OCI-M2 (cell line): Measurements from ENCODE around the gene LYVE1.
"Not testable (repeated sequence)": the region's sequence is repeated elsewhere in the genome, so short reads cannot be mapped to it uniquely, and the experiment has no call there.

Experiments used
- DNase-seq: peaks from one replicate; lab custom pipeline; 2025; ENCODE audit not compliant: unreplicated experiment; lab: John Stamatoyannopoulos, UW

The LYVE1 gene, protein sequence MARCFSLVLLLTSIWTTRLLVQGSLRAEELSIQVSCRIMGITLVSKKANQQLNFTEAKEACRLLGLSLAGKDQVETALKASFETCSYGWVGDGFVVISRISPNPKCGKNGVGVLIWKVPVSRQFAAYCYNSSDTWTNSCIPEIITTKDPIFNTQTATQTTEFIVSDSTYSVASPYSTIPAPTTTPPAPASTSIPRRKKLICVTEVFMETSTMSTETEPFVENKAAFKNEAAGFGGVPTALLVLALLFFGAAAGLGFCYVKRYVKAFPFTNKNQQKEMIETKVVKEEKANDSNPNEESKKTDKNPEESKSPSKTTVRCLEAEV

DNA sequence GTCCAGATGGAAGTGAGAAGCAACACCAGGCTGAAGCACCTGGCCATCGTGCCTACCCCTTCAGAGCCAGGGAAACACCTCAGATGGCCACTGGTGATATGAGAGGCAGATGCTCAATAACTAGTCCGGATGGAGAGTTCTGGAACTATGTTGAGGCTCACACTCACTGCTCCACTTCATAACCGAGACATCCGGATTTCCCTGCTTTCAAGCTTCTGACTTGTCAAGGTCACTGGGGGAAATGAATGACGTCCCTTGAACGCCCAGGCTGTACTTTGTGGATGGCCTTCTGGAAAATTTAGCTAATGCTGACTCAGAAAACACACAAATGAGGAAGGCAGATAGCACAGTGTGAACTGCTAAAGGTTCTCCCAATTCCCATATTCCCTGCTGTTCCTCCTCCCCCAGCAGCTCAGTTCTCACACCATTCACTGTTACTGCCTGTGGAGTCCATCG, at the start of gene LYVE1:
Gene LYVE1 (minus strand): TSS at position 180 of the 456 bp plus-strand sequence. CDS start 133 bp downstream, at position 47.
- no peak for DNase-seq

DNA sequence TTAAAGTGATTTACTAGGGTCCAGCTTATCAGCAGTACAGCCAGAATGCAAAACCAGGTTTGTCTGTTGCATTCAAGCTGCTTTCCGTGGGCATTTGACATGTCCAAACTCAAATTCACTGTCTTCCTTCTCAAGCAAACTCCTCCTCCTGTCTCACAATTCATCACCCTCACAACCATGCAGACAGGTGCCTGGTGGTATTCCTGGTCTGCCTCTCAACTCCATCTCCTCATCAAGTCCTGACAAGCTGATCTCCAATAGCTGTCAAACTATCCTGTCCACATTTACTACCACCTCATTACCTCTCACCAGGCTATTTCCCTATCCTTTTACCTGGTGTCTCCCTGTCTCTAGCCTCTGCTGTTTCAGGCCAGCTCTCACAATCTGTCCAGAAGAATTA, 49.1 kb upstream of the LYVE1 start:
- no peak for DNase-seq

DNA sequence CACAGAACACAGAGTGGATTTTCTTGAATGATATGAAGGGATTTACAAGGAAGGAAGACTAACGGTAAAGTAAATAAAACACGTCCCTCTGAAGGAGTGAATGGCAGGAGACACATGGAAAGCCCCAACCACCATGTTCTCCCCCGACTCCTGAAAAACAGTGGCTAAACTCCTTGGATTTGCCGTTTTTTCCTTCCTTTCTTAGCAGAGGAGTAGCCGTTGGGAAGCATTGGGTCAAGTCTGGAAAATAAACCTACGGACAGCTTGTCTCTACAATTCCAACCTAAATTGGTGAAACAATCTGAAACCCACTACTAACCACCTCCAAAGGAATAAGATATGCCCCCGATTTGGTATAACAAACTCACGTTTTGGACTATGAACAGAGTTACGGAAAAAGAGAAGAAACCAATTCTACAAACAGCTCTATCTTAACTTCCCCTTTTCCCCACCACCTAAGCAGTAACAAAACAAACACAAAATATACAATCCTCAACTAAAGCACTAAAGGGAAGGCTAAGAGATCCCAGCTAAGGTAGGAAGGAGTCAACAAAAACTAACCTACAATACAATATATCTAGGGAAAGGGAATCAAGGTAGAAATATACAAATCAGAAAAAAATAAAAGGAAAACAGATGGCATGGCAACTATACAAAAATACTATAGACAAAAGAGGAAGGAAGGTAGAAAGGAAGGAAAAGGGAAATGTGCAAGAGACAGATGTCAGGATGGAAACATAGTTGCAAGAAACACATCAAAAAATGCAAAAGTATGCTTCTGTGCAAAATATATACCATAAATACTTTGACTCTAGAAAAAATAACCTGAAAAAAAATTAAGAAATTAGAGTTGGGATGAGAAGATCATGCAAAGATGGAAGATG, 43.8 kb upstream of the LYVE1 start:
- no peak for DNase-seq

DNA sequence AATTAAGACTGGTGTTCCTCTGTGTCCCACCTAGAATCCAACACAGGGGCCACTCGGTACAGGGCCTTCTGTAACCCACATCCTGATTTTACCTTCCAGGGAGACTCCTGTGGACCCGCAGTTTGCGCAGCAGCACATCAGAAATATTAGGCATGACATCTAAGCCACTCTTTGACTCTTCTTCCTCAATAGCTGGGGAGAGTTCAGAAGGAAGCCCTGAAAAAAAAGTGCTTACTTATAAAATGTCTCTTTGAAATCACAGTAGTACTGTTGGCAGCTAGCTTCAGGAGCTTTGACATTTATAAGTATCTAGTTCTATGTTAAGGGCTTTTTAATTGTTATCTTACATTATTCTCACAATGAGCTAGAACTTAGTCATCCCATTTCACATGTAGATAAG, 41.2 kb upstream of the LYVE1 start:
- DNase-seq, result no peak

DNA sequence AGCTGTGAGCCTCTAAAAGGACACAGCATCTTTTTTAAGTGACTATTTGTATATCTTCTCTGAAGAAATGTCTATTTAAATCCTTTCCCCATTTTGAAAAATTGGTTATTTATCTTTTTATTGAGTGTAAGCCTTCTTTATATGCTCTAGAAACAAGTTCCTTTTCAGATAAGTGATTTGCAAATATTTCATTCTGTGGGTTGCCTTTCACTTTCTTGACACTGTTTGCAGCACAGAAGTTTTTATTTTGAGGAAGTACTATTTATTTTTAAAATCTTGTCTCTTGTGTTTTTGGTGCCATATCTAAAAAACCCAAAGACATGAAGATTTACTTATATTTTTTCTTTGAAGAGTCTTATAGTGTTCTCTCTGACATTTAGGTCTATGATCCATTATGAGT, 40.1 kb upstream of the LYVE1 start:
- DNase-seq, result no peak

DNA sequence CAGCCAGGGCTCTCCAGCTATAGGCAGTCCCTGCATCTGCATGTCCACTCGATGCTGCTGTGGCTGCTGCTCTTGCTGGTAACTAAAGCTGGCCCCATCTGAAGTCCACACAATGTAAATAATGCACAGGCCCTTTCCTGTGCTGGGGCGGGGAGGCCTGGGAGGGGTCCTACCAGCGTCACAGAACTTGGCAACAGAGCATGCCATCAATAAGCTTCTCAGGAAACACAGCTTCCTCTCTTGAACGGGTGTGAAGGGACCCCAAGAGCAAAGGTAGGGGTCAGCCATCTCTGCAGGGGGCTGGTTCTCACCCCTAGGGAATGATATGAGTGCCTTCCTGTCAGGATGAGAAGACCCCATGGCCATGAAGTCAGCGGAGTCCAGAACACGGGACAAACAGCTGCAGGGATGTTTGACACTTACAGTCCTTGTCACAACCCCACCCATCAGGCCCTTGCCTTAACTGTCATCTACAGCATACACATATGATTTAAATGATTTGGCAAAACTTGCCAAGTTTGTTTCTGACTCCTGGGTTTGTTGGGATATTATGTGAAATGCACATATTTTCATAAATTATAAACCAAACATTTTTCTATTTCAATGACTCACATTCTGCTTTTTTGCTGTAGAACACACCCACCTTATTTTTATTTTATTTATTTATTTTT, 39.1 kb upstream of the LYVE1 start:
- no peak for DNase-seq

DNA sequence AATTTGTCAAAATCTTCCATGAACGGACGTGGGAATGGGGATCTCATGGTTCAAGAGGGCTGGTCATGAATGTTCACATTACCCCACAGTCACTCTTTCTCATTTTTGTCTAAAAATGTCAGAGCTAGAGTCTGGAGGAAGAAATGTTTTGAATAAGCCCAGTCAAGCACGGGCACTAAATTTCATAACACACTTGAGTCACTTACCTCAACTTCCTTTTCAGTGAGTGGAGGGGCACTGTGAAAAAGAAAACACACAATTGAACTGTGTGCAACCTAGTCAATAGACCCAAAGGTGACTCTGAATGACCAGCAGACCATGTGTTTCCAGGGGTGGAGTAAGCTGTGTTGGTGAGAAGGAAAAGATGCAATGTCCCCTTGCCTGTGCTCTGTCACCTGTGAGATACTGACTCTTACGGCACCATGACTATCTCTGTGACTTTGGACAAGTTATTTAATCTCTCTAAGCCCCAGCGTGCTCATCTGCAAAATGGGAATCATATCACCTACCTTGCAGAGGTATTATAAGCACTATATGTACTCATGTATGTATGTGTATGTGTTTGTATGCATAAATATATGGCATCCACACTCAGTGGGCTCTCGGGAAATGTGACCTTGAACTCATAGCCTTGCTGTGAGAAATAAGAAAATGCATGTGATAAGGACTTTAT, 38.2 kb upstream of the LYVE1 start:
- no peak for DNase-seq

DNA sequence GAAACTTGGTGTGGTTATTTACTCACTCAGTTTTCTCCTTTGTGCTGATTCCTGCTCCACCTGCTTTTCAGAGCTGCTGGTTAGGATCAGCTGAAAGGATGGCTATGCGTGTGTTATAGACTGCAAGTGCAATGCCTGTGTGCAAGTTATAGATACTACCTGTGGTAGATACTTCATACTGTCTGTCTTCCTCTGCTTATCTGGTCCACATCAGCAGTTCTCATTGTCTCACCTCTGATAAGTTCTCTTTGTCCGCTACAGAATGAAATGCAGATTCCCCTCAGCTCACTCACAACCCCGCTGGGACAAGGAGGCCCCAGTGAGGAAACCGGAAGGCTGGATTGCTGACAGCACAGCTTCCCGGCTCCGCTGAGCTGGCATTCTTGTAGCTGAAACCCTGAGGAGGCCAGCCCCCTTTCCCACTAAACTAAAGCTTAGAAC, 37.5 kb upstream of the LYVE1 start:
- DNase-seq, result no peak

DNA sequence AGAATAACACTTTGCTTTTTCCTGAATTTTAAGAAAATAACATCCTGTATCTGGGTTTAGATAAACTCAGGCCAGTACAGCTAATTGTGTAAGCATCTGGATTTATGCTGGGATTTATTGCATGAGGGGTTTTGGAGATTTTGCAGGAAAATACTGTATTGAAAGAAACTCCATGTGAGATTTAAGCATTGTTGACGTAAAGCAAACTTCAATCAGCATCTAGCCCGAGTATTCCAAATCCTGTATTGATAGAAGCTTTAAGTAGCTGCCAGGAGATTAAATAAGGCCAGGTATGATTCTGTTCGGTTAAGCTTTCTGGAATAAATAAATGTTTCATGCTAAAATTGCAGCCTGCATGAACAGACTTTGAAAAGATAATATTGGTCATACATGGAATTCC, 36.3 kb upstream of the LYVE1 start:
- DNase-seq, result no peak

DNA sequence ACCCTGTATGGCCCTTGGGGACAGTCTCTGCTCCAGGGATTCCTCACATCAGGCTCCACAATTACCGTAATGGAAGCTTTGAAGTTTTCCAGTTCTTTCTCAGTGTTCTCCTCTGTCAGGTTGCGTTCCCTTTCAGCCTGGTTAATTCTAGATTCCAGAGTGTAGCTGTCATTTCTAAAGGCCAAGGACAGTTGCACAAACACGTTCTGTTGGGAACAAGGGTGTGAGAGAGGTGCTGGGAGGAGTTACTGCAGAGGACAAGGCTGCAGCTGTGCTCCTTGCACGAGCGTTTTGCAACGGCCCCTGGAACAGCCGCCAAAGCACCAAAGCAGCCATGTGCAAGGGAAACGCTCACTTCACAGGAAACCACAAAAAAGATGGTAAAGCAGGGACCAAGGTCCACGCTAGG, 35.9 kb upstream of the LYVE1 start:
- DNase-seq, result no peak

DNA sequence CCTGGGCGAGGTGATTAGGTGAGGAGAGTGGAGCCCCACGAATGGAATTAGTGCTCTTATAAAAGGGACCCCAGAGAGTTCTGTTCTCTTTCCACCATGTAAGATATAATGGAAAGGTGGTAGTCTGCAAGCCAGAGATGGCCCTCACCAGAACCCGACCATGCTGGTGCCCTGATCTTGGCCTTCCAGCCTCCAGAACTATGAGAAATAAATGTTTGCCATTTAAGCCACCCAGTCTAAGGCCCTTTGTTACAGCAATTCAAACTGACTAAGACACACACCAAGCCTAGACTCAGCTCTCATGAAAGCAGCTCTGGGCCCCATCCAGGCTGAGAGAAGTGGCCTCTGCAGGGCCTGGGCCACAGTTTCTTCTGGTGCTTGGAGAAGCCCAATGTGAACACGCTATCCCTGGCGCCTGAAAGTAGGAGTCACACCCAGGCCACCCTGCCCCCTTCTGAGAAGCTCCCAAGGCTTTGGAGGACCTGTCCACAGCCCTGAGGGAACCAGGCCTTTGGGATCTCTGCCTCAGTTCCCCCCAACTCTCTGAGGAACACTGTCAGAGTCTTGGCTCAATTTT, 35.3 kb upstream of the LYVE1 start:
- DNase-seq, result no peak

DNA sequence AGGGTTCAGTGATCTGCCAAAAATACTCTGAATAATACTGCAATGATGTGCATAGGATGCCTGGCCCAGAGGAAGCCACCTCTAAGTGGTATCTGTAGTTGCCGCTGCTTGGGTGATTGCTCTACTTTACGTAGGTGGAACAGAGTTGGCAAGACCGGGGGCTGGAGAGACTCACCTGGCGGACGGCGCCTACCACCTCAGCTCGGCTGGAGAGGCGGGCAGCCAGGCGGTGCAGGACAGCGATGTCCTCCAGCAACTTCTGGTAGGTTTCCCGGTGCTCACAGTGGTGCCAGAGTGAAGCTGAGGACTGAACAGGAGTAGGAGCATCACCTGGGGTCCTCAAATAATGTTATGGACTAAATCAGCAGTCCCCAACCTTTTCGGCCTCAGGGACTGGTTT, 34.5 kb upstream of the LYVE1 start:
- no peak for DNase-seq

DNA sequence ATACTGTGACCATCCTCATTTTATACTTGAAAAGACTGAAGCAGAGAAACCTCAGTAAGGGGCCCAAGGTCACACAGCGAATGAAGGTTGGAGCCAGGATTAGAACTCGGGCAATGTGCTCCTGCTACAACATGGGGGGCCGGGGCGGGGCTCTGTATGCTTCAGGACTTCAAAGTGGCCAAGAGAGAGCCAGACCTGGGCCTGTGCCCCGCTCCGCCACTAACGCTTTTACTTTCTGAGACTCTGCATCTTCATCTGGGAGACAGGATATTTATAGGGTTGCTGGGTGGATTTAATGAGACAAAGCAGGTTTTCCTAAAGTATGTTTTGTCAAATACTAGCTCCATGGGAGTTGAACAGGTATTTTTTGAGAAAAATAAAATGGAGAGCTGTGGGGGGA, 33.9 kb upstream of the LYVE1 start:
- no peak for DNase-seq

DNA sequence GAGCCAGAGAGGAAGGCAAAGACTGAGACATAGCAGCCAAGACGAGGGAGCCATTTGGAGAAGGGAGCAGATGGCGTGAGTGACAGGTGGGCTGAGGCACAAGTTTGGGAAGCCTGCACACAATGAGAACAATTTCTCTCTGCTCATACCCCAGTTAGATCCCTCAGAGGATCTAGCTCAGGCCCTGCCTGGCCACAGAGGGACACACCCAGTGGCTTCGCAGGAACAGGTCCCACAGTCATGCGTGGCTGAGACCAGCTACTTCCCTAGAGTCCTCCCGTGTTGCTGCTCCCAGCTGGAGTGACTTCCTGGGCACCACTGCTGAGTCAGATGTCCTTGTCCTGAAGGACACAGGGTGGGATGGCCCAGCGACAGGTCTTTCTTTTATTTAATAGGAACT, 33.4 kb upstream of the LYVE1 start:
- DNase-seq, result no peak

DNA sequence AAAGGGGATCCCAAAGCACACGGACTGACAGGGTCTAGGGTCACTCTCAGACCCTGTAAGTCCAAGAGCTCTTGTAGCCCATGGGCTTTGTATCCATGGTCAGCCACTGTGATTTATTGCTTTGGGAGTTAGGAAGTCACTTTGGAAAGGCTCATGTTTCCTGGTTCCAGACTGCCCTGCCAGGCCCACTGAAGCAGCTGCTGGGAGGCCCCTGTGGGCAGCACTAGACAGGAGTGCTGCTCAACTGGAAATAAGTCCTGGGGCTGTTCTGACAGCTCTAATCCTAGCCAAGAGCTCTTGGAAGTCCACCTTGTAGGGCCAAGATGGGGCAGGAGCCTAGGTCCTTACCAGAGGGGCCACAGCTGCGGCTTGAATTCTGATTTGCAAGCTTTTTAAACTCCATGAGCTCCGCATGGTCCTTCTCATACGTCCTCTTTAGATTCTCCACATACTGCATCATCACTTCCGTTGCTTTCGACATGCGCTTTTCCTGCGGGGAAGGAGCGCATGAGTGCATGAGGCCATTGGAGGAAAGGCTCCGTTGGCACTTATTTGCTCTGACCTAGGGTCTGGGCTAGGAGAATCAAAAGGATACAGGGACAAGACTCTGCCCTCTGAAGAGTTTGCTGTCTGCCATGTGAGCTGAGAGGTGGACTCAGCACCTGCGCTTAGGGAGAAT, 32.2 kb upstream of the LYVE1 start:
- no peak for DNase-seq

DNA sequence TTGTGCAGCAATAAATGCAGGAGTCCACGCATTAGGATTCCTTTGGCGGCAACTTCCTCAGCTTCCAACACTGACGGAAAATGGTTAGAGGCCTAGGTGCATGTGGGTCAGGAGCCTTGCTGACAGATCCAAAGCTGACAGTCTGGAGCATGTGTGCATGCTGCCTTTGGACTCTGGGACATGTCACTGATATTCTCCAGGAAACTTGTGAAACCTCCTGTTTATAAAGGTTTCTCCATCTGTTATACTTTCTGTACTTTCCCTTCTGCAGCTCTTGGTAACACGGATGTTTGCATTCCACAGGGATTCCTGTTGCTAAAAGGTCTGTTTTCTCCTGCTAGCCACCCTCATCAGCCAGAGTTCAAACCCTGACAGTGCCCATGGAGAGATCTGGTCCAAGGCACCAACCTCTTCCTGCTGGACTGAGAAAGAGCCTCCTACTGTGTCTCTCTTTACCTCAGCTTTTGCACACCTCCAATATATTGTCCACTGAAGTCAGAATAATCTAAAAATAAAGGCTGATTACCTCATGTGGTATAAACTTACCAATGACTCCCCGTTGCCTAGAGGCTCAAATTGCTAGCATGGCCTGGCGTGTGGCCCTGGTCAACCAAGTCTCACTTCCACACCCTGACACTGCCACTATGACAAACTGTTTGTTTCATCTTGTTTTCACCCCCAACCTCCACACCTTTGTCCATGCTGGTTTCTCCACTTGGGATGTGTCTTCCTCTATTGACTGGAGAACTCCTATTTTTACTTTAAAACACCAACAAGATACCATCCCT, 31.1 kb upstream of the LYVE1 start:
- DNase-seq, result no peak

DNA sequence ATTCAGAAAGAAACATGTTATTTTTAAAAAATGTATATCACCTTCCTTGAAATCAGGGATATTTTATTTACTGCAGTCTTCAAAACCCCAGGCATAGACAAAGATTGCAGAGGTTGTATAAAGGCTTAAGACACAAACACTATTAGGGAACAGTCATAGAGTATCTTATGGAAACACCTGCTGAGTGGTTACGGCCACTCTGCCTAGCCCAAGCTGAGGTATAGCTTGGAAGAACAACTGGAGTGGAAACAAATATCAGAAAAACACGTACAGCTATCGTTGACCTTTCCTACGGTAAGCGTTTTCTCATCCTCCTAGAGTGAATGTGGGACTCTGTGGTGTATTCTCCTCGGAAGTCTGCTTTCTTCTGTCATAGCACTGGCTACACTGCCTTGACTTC, 30.4 kb upstream of the LYVE1 start:
- DNase-seq, result no peak

DNA sequence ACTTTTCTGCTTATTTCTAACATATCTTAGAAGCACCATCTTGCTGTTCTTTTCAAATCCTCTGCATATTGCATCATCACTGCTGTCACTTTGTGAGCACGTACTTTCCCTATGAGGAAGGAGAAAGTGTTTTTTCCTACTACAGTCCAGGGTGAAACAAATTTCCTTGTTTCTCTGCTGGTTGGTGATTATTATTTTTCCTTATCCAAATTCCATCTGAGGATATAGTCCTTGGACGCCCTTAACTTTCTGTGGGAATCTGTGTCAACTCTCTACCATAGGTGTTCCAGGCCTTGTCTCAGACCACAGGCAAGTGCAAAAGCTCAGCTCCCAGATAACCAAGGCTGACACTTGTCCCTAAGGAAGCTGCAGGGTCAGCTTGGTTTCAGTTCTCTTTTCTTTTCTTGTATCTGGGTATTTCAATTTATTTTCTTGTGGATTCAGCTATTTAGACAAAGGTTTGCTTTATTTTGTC, 29.4 kb upstream of the LYVE1 start:
- DNase-seq, result no peak

DNA sequence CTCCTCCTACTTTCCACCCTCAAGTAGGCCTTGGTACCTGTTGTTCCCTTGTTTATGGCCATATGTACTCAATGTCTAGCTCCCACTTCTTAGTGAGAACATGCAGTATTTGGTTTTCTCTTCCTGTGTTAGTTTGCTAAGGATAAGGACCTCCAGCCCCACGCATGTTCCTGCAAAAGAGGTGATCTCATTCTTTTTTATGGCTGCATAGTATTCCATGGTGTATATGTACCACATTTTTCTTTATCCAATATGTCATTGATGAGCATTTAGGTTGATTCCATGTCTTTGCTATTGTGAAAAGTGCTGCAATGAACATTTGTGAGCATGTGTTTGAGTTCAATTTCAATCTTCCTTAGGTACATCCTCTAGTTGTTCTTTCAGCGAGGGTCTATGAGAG, 27.4 kb upstream of the LYVE1 start:
- not testable (repeated sequence) for DNase-seq
